22Rv1 (cell line): ENCODE results near the gene ADAM8.

Experiments used
- CTCF ChIP-seq: fragments of 450-650 bp; IDR thresholded peaks from 2 replicates; pipeline ENCODE4 v1.5.1; 2017; ENCODE audit warnings: mild to moderate bottlenecking
- ZFX ChIP-seq: fragments of 450-650 bp; IDR thresholded peaks from 2 replicates; pipeline ENCODE4 v1.6.1; 2017; ENCODE audit warnings: antibody characterized with exemption, borderline replicate concordance

- TF ChIP-seq CTCF (no peak), ZFX (no peak)
These were observed 33.9 kb downstream of the ADAM8 start for GRCh38 chr10:133242611-133243356.
